Psoas muscle (tissue), 7 donors: ENCODE data around the gene LCE6A. TPM values are rescaled to one million over a fixed set of nuclear protein-coding genes. Genes with fewer than 3 reads are reported as not detected.

Source experiments
- polyA plus RNA-seq, 3 donors: library from polyadenylated mRNA; stranded (reverse); fragments of 200-250 nt; gene quantifications; one replicate each; pipeline ENCODE4 v1.2.3, GENCODE V29; 2013
- total RNA-seq, 4 donors: library from RNA; stranded (reverse); fragmentation: NEBNext Ultra II Directional in 2 of 4; extraction: Animal tissue kit (Norgen Biotek cat#: 25700) in 2 of 4; gene quantifications; one replicate each; pipeline versions ENCODE4 v1.2.1 to v1.2.4, GENCODE V29; 2021 to 2023
- donor health status: healthy with polysubstance abuse.
- donor health status: DM: no; HTN: no; CAD: no; lungs with moderate emphysema.
- donor health status: Bipolar disorder and iron deficiency.
- donor health status: healthy.
- donor health status: DM: no; HTN: no; CAD: no.
- donor health status: DM: no; HTN: no; CAD: no.
- donor health status: DM: yes; HTN: yes; CAD: no.

Gene LCE6A
- total and polyA plus RNA-seq, 7 donors, result not detected

Other genes starting within 250 kb of the LCE6A start
- not detected for gene LCE3C, start 242.6 kb upstream of the LCE6A start, total RNA-seq
- gene LCE3C, start 242.6 kb upstream of the LCE6A start, polyA plus RNA-seq, result not detected
- not detected for gene LCE3B, start 229.0 kb upstream of the LCE6A start, total RNA-seq
- not detected for gene LCE3B, start 229.0 kb upstream of the LCE6A start, polyA plus RNA-seq
- gene LCE3A, start 219.8 kb upstream of the LCE6A start, total RNA-seq, result not detected
- gene LCE3A, start 219.8 kb upstream of the LCE6A start, polyA plus RNA-seq, result not detected
- gene LCE2D, start 179.5 kb upstream of the LCE6A start, total RNA-seq, result not detected
- gene LCE2D, start 179.5 kb upstream of the LCE6A start, polyA plus RNA-seq, result not detected
- gene LCE2C, start 167.6 kb upstream of the LCE6A start, total RNA-seq, result not detected
- gene LCE2C, start 167.6 kb upstream of the LCE6A start, polyA plus RNA-seq, result not detected
- not detected for gene LCE2B, start 156.7 kb upstream of the LCE6A start, total RNA-seq
- not detected for gene LCE2B, start 156.7 kb upstream of the LCE6A start, polyA plus RNA-seq
- gene LCE2A, start 144.5 kb upstream of the LCE6A start, total RNA-seq, result not detected
- not detected for gene LCE2A, start 144.5 kb upstream of the LCE6A start, polyA plus RNA-seq
- not detected for gene LCE4A, start 134.7 kb upstream of the LCE6A start, total RNA-seq
- not detected for gene LCE4A, start 134.7 kb upstream of the LCE6A start, polyA plus RNA-seq
- under 1 TPM in 1 of 4 donors, not detected in 3; 0.17 TPM for gene KPRP, start 84.8 kb upstream of the LCE6A start, total RNA-seq
- gene KPRP, start 84.8 kb upstream of the LCE6A start, polyA plus RNA-seq, result not detected
- not detected for gene LCE1F, start 67.7 kb upstream of the LCE6A start, total RNA-seq
- gene LCE1F, start 67.7 kb upstream of the LCE6A start, polyA plus RNA-seq, result not detected
- not detected for gene LCE1E, start 56.6 kb upstream of the LCE6A start, total RNA-seq
- not detected for gene LCE1E, start 56.6 kb upstream of the LCE6A start, polyA plus RNA-seq
- not detected for gene LCE1D, start 46.1 kb upstream of the LCE6A start, total RNA-seq
- gene LCE1D, start 46.1 kb upstream of the LCE6A start, polyA plus RNA-seq, result not detected
- not detected for gene LCE1C, start 36.2 kb upstream of the LCE6A start, total RNA-seq
- not detected for gene LCE1C, start 36.2 kb upstream of the LCE6A start, polyA plus RNA-seq
- gene LCE1B, start 30.9 kb upstream of the LCE6A start, total RNA-seq, result not detected
- not detected for gene LCE1B, start 30.9 kb upstream of the LCE6A start, polyA plus RNA-seq
- gene LCE1A, start 15.4 kb upstream of the LCE6A start, total RNA-seq, result not detected
- not detected for gene LCE1A, start 15.4 kb upstream of the LCE6A start, polyA plus RNA-seq
- gene LCE7A, start 17.1 kb downstream of the LCE6A start, total RNA-seq, result not detected
- not detected for gene LCE7A, start 17.1 kb downstream of the LCE6A start, polyA plus RNA-seq
- gene SMCP, start 35.5 kb downstream of the LCE6A start, total RNA-seq, result not detected
- gene SMCP, start 35.5 kb downstream of the LCE6A start, polyA plus RNA-seq, result not detected
- gene IVL, start 65.7 kb downstream of the LCE6A start, total RNA-seq, result not detected
- gene IVL, start 65.7 kb downstream of the LCE6A start, polyA plus RNA-seq, result under 1 TPM in 1 of 3 donors, not detected in 2; 0.04 TPM
- gene SPRR5, start 104.3 kb downstream of the LCE6A start, total RNA-seq, result not detected
- not detected for gene SPRR5, start 104.3 kb downstream of the LCE6A start, polyA plus RNA-seq
- not detected for gene SPRR4, start 127.8 kb downstream of the LCE6A start, total RNA-seq
- gene SPRR4, start 127.8 kb downstream of the LCE6A start, polyA plus RNA-seq, result not detected
- gene SPRR1A, start 141.2 kb downstream of the LCE6A start, total RNA-seq, result not detected
- gene SPRR1A, start 141.2 kb downstream of the LCE6A start, polyA plus RNA-seq, result not detected
- 1 to 10 TPM in 1 of 4 donors, under 1 TPM in 1, not detected in 2; 0.32 to 1.1 TPM for gene SPRR3, start 158.9 kb downstream of the LCE6A start, total RNA-seq
- gene SPRR3, start 158.9 kb downstream of the LCE6A start, polyA plus RNA-seq, result 1 to 10 TPM in 1 of 3 donors, under 1 TPM in 1, not detected in 1; 0.82 to 1.2 TPM
- gene SPRR1B, start 188.3 kb downstream of the LCE6A start, total RNA-seq, result not detected
- under 1 TPM in 1 of 3 donors, not detected in 2; 0.23 TPM for gene SPRR1B, start 188.3 kb downstream of the LCE6A start, polyA plus RNA-seq
- gene SPRR2D, start 198.3 kb downstream of the LCE6A start, total RNA-seq, result not detected
- gene SPRR2D, start 198.3 kb downstream of the LCE6A start, polyA plus RNA-seq, result not detected
- gene SPRR2A, start 214.7 kb downstream of the LCE6A start, total RNA-seq, result under 1 TPM in 2 of 4 donors, not detected in 2; 0.34 to 0.56 TPM
- gene SPRR2A, start 214.7 kb downstream of the LCE6A start, polyA plus RNA-seq, result under 1 TPM in 1 of 3 donors, not detected in 2; 0.22 TPM
- not detected for gene SPRR2B, start 228.8 kb downstream of the LCE6A start, total RNA-seq
- gene SPRR2B, start 228.8 kb downstream of the LCE6A start, polyA plus RNA-seq, result not detected